Measurements from ENCODE around the gene PLEKHG2. TPM values are rescaled to one million over a fixed set of nuclear protein-coding genes. Genes with fewer than 3 reads are reported as not detected.

PLEKHG2 gene
- polyA plus RNA-seq, 2 of the 4 experiments (the other 2 are of a cell fraction), result 21.6 to 41.7 TPM

GRCh38 chr19:39430675-39431593, 18.5 kb downstream of the PLEKHG2 start (continued):
- TF ChIP-seq POLR2AphosphoS2 (conservative IDR thresholded peaks at IDR 0.05; ENCODE audit: low read length), result peak; percentile 92; the same call in 1 of the 2 replicates
- TF ChIP-seq GATA3 (IDR thresholded peaks at IDR 0.05; ENCODE audit: borderline replicate concordance), result peak; percentile 42; the same call in 1 of the 2 replicates
- peak; percentile 98 for TF ChIP-seq HOXA7 (CRISPR knock-in tag; IDR thresholded peaks at IDR 0.05)
- peak; percentile 99 for TF ChIP-seq MAX (IDR thresholded peaks at IDR 0.05)
- TF ChIP-seq RARB (CRISPR knock-in tag; IDR thresholded peaks at IDR 0.05), result peak; percentile 89
- peak; percentile 89 for TF ChIP-seq FOSL2 (IDR thresholded peaks at IDR 0.05)
- peak; percentile 100 for TF ChIP-seq FOSL2 (CRISPR knock-in tag; IDR thresholded peaks at IDR 0.05)
- TF ChIP-seq CTCF (IDR thresholded peaks at IDR 0.05), result no peak
- TF ChIP-seq EP300 (IDR thresholded peaks at IDR 0.05), result peak in 1 of 2 experiments; percentile 73; a peak in 1 of 5 replicates
- TF ChIP-seq HOXB5 (CRISPR knock-in tag; IDR thresholded peaks at IDR 0.05), result peak; percentile 99
- peak; percentile 85 for TF ChIP-seq RFX5 (IDR thresholded peaks at IDR 0.05)
- TF ChIP-seq JUN (IDR thresholded peaks at IDR 0.05), result peak; percentile 75 to 86
- TF ChIP-seq JUNB (IDR thresholded peaks at IDR 0.05), result peak; percentile 74; the same call in 1 of the 2 replicates
- peak; percentile 64 for TF ChIP-seq CHD2 (IDR thresholded peaks at IDR 0.05; ENCODE audit: low read length, partially characterized antibody)
- TF ChIP-seq TFCP2L1 (CRISPR knock-in tag; IDR thresholded peaks at IDR 0.05), result peak; percentile 98
- peak; percentile 96 for TF ChIP-seq ZSCAN20 (CRISPR knock-in tag; IDR thresholded peaks at IDR 0.05)
- peak; percentile 83 for TF ChIP-seq USF2 (IDR thresholded peaks at IDR 0.05)
- peak; percentile 33; the same call in 1 of the 2 replicates for TF ChIP-seq POLR2A (IDR thresholded peaks at IDR 0.05; ENCODE audit: low read length)
- peak; percentile 97 for TF ChIP-seq FOXS1 (CRISPR knock-in tag; IDR thresholded peaks at IDR 0.05)
- TF ChIP-seq ELK1 (IDR thresholded peaks at IDR 0.05; ENCODE audit: low read depth, low read length), result no peak
- TF ChIP-seq TP53 (CRISPR knock-in tag; IDR thresholded peaks at IDR 0.05), result peak; percentile 98

GRCh38 chr19:39432677-39433025, 20.2 kb downstream of the PLEKHG2 start:
- peak overlapping the region; percentile 91; the same call in 2 of the 3 replicates for H3K4me2 ChIP-seq

More at GRCh38 chr19:39432677-39433025, 20.2 kb downstream of the PLEKHG2 start:
- peaks cover 79% of the 10 kb centered on the region for H3K4me1 ChIP-seq
- peak overlapping the region; percentile 80; the same call in 1 of the 3 replicates for H3K4me3 ChIP-seq
- no peaks in the 10 kb centered on the region for H3K9me3 ChIP-seq
- DNase-seq (ENCODE audit: low read depth in 1 of 2, low spot score in 1 of 2), result no peak
- TF ChIP-seq HOXA7 (CRISPR knock-in tag; IDR thresholded peaks at IDR 0.05), result 0 out of 2 replicates have a peak, but pooled peaks have one; percentile 7
- 0 out of 2 replicates have a peak, but pooled peaks have one; percentile 10 for TF ChIP-seq HMGXB4 (CRISPR knock-in tag; IDR thresholded peaks at IDR 0.05; ENCODE audit: borderline replicate concordance)
- peak; percentile 19; the same call in 1 of the 2 replicates for TF ChIP-seq MAX (IDR thresholded peaks at IDR 0.05)
- TF ChIP-seq ZNF302 (CRISPR knock-in tag; IDR thresholded peaks at IDR 0.05), result 0 out of 2 replicates have a peak, but pooled peaks have one; percentile 4
- TF ChIP-seq RNF2 (IDR thresholded peaks at IDR 0.05; ENCODE audit: borderline replicate concordance, low read depth), result no peak
- TF ChIP-seq HEYL (CRISPR knock-in tag; IDR thresholded peaks at IDR 0.05), result no peak
- peak overlapping the region; percentile 83 to 90; a peak in 4 of 6 replicates for H3K27ac ChIP-seq
- POLR2A ChIA-PET, result interaction anchor here (0.6 to 2.7 kb wide), 9 partner anchors 9 to 100 kb away, joined by 3 to 17 read pairs (median 3); partner anchors contain the start of genes EID2B, PLEKHG2 and SUPT5H
- WGBS (ENCODE audit: missing lambda C conversion rate), result 87% methylated on average over 8 of the region's 8 CpGs
- CTCF ChIA-PET, result interaction anchor here (0.6 to 23.5 kb wide), 9 partner anchors 15 to 435 kb away, joined by 3 to 457 read pairs (median 7); partner anchors contain the start of genes EID2B, MED29, PAF1 and PLEKHG2
- ATAC-seq, result no peak
- FAIRE-seq, result no peak

Data from A549 (cell line).